ENCODE measurements around the gene PCDHGA1.

DNA sequence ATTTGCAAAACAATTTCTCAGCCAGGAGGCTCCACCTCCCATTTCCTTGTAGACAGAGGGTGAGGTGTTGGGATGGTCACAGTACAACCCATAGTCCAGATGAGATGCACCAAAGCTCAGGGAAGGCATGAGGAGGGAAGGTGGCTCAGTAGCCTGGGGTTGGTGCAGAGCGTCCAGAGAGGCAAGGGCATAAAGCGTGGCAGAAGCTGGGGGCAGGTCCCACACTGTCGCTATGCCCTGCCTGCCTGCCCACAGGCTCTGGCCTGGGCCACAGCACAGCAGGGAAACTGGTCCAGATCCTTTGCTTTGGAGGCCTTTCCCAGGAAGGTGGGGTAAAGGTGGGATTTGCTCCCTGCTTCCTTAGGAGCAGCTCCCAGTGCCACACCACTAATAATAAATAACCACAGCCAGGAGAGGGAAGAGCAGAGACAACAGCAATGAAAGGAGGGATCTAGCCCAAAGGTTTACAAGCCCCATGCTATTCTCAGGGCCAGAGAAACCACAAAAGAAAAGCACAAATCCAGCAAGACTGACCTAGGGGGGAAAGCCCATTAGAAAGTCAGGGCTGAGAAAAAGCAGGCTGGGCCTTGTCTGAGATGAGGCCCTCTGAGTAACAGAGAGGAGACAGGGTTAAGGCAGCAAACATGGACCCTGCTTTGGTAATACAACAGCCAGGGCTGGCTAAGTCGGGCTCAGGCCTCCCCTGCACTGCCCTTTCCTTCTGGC is 185.8 kb downstream of the PCDHGA1 start:
- TF ChIP-seq POLR2A (IDR thresholded peaks at IDR 0.05), result no peak
- TF ChIP-seq CTCF (IDR thresholded peaks at IDR 0.05), result no peak

Data from body of pancreas (tissue), 4 donors.